Chondrocyte (in vitro differentiated cells): ENCODE data around the gene RASL11A. TPM values are rescaled to one million over a fixed set of nuclear protein-coding genes. Genes with fewer than 3 reads are reported as not detected.
"Not testable (repeated sequence)": the region's sequence is repeated elsewhere in the genome, so short reads cannot be mapped to it uniquely, and the experiment has no call there.

Source experiments
- DNase-seq: peaks from one replicate; pipeline ENCODE4 v3.0.0; 2021; ENCODE audit warnings: mixed read lengths, low spot score
- H3K27ac Mint-ChIP-seq: one replicate; pipeline ENCODE4 v1.8.0; 2021; ENCODE audit warnings: mild to moderate bottlenecking, moderate library complexity, mixed read lengths; ENCODE audit not compliant: unreplicated experiment
- H3K27me3 Mint-ChIP-seq: 2 replicates; pipeline ENCODE4 v1.8.0; 2021; ENCODE audit warnings: low read depth, mixed read lengths
- H3K36me3 Mint-ChIP-seq: 2 replicates; pipeline ENCODE4 v1.8.0; 2021; ENCODE audit warnings: low read depth, mixed read lengths
- H3K4me1 Mint-ChIP-seq: 2 replicates; pipeline ENCODE4 v1.8.0; 2021; ENCODE audit warnings: low read depth, mild to moderate bottlenecking, mixed read lengths
- H3K4me3 Mint-ChIP-seq: one replicate; pipeline ENCODE4 v1.8.0; 2021; ENCODE audit warnings: mild to moderate bottlenecking, moderate library complexity, mixed read lengths; ENCODE audit not compliant: unreplicated experiment
- H3K9me3 Mint-ChIP-seq: 2 replicates; pipeline ENCODE4 v1.8.0; 2021; ENCODE audit warnings: low read depth, mixed read lengths
- CTCF ChIP-seq: fragments of 200-600 bp; sonication (generic); IDR thresholded peaks from 2 replicates; pipeline ENCODE4 v1.5.0; 2021; ENCODE audit warnings: antibody characterized with exemption, mild to moderate bottlenecking, moderate library complexity
- total RNA-seq: library from RNA; stranded (reverse); gene quantifications from 3 replicates; pipeline ENCODE4 v1.2.1, GENCODE V29; 2021

Gene RASL11A
- total RNA-seq, 1 donor from 2014 or later: 3.1 TPM

- Mint-ChIP-seq H3K9me3 (peaks cover 4% of the 10 kb centered on the region), H3K4me3 (no peak overlapping the region), H3K27me3 (peaks cover 59% of the 10 kb centered on the region), H3K36me3 (peaks cover 2% of the 10 kb centered on the region), H3K27ac (no peak overlapping the region), H3K4me1 (no peaks in the 10 kb centered on the region)
- no peak for DNase-seq
- no peak for TF ChIP-seq CTCF
Observed at GRCh38 chr13:27298849-27299248, 28.2 kb downstream of the RASL11A start.

GRCh38 chr13:27300406-27300805, 29.8 kb downstream of the RASL11A start:
- H3K36me3 Mint-ChIP-seq, H3K27ac Mint-ChIP-seq, DNase-seq, H3K4me1 Mint-ChIP-seq, H3K4me3 Mint-ChIP-seq, H3K9me3 Mint-ChIP-seq: not testable (repeated sequence)
- H3K27me3 Mint-ChIP-seq: peaks cover 43% of the 10 kb centered on the region

GRCh38 chr13:27300941-27301586, 30.4 kb downstream of the RASL11A start:
- Mint-ChIP-seq H3K27me3 (peaks cover 40% of the 10 kb centered on the region), H3K4me1 (no peaks in the 10 kb centered on the region), H3K36me3 (peaks cover 2% of the 10 kb centered on the region), H3K27ac (no peak overlapping the region), H3K4me3 (no peak overlapping the region), H3K9me3 (peaks cover 4% of the 10 kb centered on the region)
- no peak for TF ChIP-seq CTCF
- no peak for DNase-seq

GRCh38 chr13:27302643-27303262, 32.1 kb downstream of the RASL11A start:
- Mint-ChIP-seq H3K27me3 (peaks cover 29% of the 10 kb centered on the region), H3K4me1 (no peaks in the 10 kb centered on the region), H3K4me3 (no peak overlapping the region), H3K27ac (no peak overlapping the region), H3K9me3 (peaks cover 4% of the 10 kb centered on the region), H3K36me3 (peaks cover 2% of the 10 kb centered on the region)
- DNase-seq: no peak
- no peak for TF ChIP-seq CTCF

- TF ChIP-seq CTCF: no peak
- H3K4me1 Mint-ChIP-seq: no peaks in the 10 kb centered on the region
- no peaks in the 10 kb centered on the region for H3K36me3 Mint-ChIP-seq
- no peak overlapping the region for H3K27ac Mint-ChIP-seq
- no peak for DNase-seq
- H3K27me3 Mint-ChIP-seq: peaks cover 19% of the 10 kb centered on the region
- peaks cover 4% of the 10 kb centered on the region for H3K9me3 Mint-ChIP-seq
- no peak overlapping the region for H3K4me3 Mint-ChIP-seq
Observed at GRCh38 chr13:27304099-27304498, 33.5 kb downstream of the RASL11A start.

- TF ChIP-seq CTCF: no peak
- Mint-ChIP-seq H3K4me1 (no peaks in the 10 kb centered on the region), H3K36me3 (no peaks in the 10 kb centered on the region), H3K27me3 (peaks cover 14% of the 10 kb centered on the region), H3K27ac (no peak overlapping the region), H3K9me3 (peaks cover 4% of the 10 kb centered on the region), H3K4me3 (no peak overlapping the region)
- no peak for DNase-seq
Observed at GRCh38 chr13:27304611-27305010, 34.0 kb downstream of the RASL11A start.
